ENCODE measurements around the gene ETFA.
"Not testable (repeated sequence)": the region's sequence is repeated elsewhere in the genome, so short reads cannot be mapped to it uniquely, and the experiment has no call there.

Gene ETFA

GRCh38 chr15:76298986-76299385 lies 12.3 kb downstream of the ETFA start:
- Histone ChIP-seq H3K36me3 (no peaks in the 10 kb centered on the region), H3K27ac (no peak overlapping the region), H3K4me3 (no peak overlapping the region), H3K27me3 (no peaks in the 10 kb centered on the region), H3K9me3 (no peaks in the 10 kb centered on the region), H3K4me1 (peaks cover 0 to 18% (median 0%) of the 10 kb centered on the region in 4 donors)
- DNase-seq = no peak
- TF ChIP-seq, protein P1, sequence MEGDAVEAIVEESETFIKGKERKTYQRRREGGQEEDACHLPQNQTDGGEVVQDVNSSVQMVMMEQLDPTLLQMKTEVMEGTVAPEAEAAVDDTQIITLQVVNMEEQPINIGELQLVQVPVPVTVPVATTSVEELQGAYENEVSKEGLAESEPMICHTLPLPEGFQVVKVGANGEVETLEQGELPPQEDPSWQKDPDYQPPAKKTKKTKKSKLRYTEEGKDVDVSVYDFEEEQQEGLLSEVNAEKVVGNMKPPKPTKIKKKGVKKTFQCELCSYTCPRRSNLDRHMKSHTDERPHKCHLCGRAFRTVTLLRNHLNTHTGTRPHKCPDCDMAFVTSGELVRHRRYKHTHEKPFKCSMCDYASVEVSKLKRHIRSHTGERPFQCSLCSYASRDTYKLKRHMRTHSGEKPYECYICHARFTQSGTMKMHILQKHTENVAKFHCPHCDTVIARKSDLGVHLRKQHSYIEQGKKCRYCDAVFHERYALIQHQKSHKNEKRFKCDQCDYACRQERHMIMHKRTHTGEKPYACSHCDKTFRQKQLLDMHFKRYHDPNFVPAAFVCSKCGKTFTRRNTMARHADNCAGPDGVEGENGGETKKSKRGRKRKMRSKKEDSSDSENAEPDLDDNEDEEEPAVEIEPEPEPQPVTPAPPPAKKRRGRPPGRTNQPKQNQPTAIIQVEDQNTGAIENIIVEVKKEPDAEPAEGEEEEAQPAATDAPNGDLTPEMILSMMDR (IDR thresholded peaks at IDR 0.05) = no peak
- intact Hi-C loops (cut with DNase I; ENCODE audit: low total_unique reads) = no loop called here

DNA sequence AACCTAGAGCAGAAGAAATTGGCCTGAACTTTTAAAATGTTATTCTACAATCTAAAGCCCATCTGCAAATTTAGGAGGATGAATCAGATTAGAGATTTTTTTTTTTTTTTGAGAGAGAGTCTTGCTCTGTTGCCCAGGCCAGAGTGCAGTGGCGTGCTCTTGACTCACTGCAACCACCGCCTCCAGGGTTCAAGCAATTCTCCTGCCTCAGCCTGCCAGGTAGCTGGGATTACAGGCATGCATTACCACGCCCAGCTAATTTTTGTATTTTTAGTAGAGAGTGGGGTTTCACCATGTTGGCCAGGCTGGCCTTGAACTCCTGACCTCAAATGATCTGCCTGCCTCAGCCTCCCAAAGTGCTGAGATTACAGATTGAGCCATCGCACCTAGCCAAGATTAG lies 13.3 kb downstream of the ETFA start:
- H3K4me3 ChIP-seq; H3K36me3 ChIP-seq; H3K27ac ChIP-seq; H3K27me3 ChIP-seq; intact Hi-C loops (cut with DNase I; ENCODE audit: low total_unique reads); DNase-seq; H3K9me3 ChIP-seq: not testable (repeated sequence)
- H3K4me1 ChIP-seq = peaks cover 0 to 27% (median 0%) of the 10 kb centered on the region in 4 donors

DNA sequence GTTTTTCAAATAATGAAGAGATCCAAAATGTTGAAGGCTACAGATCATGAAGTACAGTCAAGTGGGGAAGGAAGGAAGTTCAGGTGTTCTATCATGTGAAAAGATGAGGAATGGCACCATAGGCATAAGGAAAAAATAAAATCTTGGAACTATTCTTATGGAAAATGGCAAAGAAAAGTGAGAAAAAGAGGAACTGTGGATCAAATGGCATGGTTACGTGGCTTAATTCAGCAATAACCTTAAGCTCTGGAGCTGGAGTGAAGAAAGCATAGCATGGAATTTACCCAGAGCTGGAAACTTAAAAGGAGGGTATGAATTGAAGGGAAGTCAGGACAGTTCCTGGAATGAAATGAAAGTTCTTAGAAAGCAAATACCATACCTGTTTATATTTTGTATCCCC lies 14.4 kb downstream of the ETFA start:
- H3K27me3 ChIP-seq = no peaks in the 10 kb centered on the region
- TF ChIP-seq, protein P1 (IDR thresholded peaks at IDR 0.05) = no peak
- intact Hi-C loops (cut with DNase I; ENCODE audit: low total_unique reads) = no loop called here
- peaks cover 0 to 1% (median 0%) of the 10 kb centered on the region in 3 donors for H3K36me3 ChIP-seq
- no peak for DNase-seq
- H3K27ac ChIP-seq = no peak overlapping the region
- no peaks in the 10 kb centered on the region for H3K9me3 ChIP-seq
- no peak overlapping the region for H3K4me3 ChIP-seq
- peaks cover 0 to 30% (median 0%) of the 10 kb centered on the region in 4 donors for H3K4me1 ChIP-seq

DNA sequence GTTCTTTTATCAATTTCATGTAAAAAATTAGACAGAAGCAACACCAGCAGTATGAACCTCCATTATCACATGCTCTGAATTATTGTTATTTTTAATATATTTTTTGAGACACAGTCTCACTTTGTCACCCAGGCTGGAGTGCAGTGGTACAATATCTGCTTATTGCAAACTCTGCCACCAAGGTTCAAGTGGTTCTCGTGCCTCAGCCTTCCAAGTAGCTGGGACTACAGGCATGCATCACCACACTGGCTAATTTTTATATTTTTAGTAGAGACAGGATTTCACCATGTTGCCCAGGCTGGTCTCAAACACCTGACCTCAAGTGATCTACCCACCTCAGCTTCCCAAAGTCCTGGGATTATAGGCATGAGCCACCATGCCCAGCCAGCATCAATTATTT lies 16.8 kb downstream of the ETFA start:
- H3K9me3 ChIP-seq; DNase-seq; H3K27me3 ChIP-seq; intact Hi-C loops (cut with DNase I; ENCODE audit: low total_unique reads); H3K4me3 ChIP-seq; H3K27ac ChIP-seq; H3K36me3 ChIP-seq: not testable (repeated sequence)
- H3K4me1 ChIP-seq = peaks cover 0 to 27% (median 0%) of the 10 kb centered on the region in 4 donors

DNA sequence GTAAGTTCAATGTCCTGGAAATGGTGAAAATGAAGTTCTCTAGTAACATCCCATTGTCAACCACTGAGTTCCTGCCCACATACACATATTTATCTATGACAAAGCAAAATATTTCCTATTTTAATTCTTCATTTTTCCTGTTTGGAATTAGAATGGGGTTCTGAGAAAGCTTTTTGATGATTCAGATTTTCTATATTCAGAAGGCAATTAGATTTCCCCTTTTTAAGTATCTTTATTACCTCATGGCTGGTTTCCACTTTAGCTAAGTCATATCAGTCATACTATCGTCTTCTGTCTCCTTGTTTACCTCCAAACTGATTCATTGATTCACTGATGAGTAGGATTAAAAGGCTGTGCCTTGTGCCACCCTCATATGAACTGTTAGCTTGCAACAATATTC lies 17.9 kb downstream of the ETFA start:
- H3K4me3 ChIP-seq = no peak overlapping the region

DNA sequence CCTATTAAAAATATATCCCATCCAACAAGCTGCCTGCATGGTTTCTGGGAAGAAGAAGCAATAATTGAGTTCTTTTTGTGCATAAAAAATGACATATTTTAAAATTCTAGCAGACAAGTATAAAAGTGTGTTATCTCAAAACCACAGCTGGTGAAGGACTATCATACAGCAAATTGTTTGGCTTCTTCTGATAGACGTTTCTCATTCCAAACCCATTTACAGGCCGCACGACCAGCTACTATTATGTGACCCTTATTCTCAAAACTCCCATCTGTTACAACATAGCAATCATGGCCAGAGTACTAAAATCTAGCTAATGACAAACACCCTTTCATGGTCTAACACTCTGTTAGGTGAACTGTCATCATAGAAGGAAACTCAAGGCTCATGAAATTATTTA lies 21.7 kb downstream of the ETFA start:
- H3K36me3 ChIP-seq = peaks cover 30 to 37% (median 35%) of the 10 kb centered on the region in 3 donors
- H3K4me3 ChIP-seq = no peak overlapping the region

More for the DNA sequence above, 17.9 kb downstream of the ETFA start:
- no peaks in the 10 kb centered on the region for H3K27me3 ChIP-seq
- H3K9me3 ChIP-seq = no peaks in the 10 kb centered on the region
- no peak overlapping the region for H3K27ac ChIP-seq
- peaks cover 0 to 19% (median 0%) of the 10 kb centered on the region in 4 donors for H3K4me1 ChIP-seq
- no peak for DNase-seq
- H3K36me3 ChIP-seq = peaks cover 3 to 5% (median 4%) of the 10 kb centered on the region in 3 donors
- TF ChIP-seq, protein P1 (IDR thresholded peaks at IDR 0.05) = no peak
- intact Hi-C loops (cut with DNase I; ENCODE audit: low total_unique reads) = no loop called here

More for the DNA sequence above, 21.7 kb downstream of the ETFA start:
- H3K9me3 ChIP-seq = no peaks in the 10 kb centered on the region
- peaks cover 0 to 15% (median 0%) of the 10 kb centered on the region in 4 donors for H3K4me1 ChIP-seq
- no peaks in the 10 kb centered on the region for H3K27me3 ChIP-seq
- intact Hi-C loops (cut with DNase I; ENCODE audit: low total_unique reads) = no loop called here
- TF ChIP-seq, protein P1 (IDR thresholded peaks at IDR 0.05) = no peak
- no peak for DNase-seq
- H3K27ac ChIP-seq = no peak overlapping the region
